ENCODE data around the gene BRD3OS.

- TF ChIP-seq FOXA1 (IDR thresholded peaks at IDR 0.05), result no peak
- no peak for TF ChIP-seq NFRKB (IDR thresholded peaks at IDR 0.05)
- no peak for TF ChIP-seq FOXM1 (IDR thresholded peaks at IDR 0.05; ENCODE audit: borderline replicate concordance)
- no peak for TF ChIP-seq CTBP1 (IDR thresholded peaks at IDR 0.05; ENCODE audit: borderline replicate concordance)
- TF ChIP-seq ARNT (IDR thresholded peaks at IDR 0.05), result no peak
- no peak for TF ChIP-seq BHLHE40 (IDR thresholded peaks at IDR 0.05; ENCODE audit: borderline replicate concordance)
- no peak for TF ChIP-seq SP1 (IDR thresholded peaks at IDR 0.05)
- no peak for TF ChIP-seq SUZ12 (IDR thresholded peaks at IDR 0.05)
Observed at GRCh38 chr9:133996531-133997520, 28.5 kb upstream of the BRD3OS start.
